NCI-H510A treated with DMSO at 0.1 percent for 48 hours (cell line): ENCODE data around the gene VPS16.
"Not testable (repeated sequence)": the region's sequence is repeated elsewhere in the genome, so short reads cannot be mapped to it uniquely, and the experiment has no call there.

ENCODE experiments used
- DNase-seq: peaks from one replicate; lab custom pipeline; 2025; lab: John Stamatoyannopoulos, UW

The VPS16 gene

GRCh38 chr20:2807019-2807418, 33.5 kb upstream of the VPS16 start:
- no peak for DNase-seq

GRCh38 chr20:2807929-2808328, 32.6 kb upstream of the VPS16 start:
- not testable (repeated sequence) for DNase-seq

- no peak for DNase-seq
These were observed 30.9 kb upstream of the VPS16 start for GRCh38 chr20:2809690-2810089.

GRCh38 chr20:2812189-2812588, 28.4 kb upstream of the VPS16 start:
- DNase-seq = no peak

- DNase-seq = no peak
These were observed 26.5 kb upstream of the VPS16 start for GRCh38 chr20:2814076-2814475.

- no peak for DNase-seq
These were observed 25.9 kb upstream of the VPS16 start, which contains the start of gene C20orf141 for GRCh38 chr20:2814587-2815051. C20orf141 (plus strand) TSS chr20:2814987; CDS start chr20:2815185, 198 bp downstream.

- DNase-seq = no peak
These were observed 25.2 kb upstream of the VPS16 start for GRCh38 chr20:2815242-2815900.

GRCh38 chr20:2816030-2816582, 24.4 kb upstream of the VPS16 start, which contains the start of gene TMEM239:
TMEM239 (plus strand) TSS chr20:2816364; CDS start chr20:2816555, 191 bp downstream.
- no peak for DNase-seq

GRCh38 chr20:2816583-2817340, 23.8 kb upstream of the VPS16 start:
- no peak for DNase-seq

GRCh38 chr20:2817341-2817726, 23.2 kb upstream of the VPS16 start:
- DNase-seq = no peak

- DNase-seq = no peak
These were observed 22.5 kb upstream of the VPS16 start for GRCh38 chr20:2817891-2818595.

GRCh38 chr20:2820084-2820895, 20.3 kb upstream of the VPS16 start:
- DNase-seq = no peak

- DNase-seq = no peak
These were observed 19.4 kb upstream of the VPS16 start for GRCh38 chr20:2820896-2821869.

GRCh38 chr20:2822073-2822472, 18.5 kb upstream of the VPS16 start:
- DNase-seq = no peak

GRCh38 chr20:2825761-2826160, 14.8 kb upstream of the VPS16 start:
- DNase-seq = no peak

- DNase-seq = no peak
These were observed 13.9 kb upstream of the VPS16 start for GRCh38 chr20:2826655-2827054.

GRCh38 chr20:2829376-2829775, 11.2 kb upstream of the VPS16 start:
- DNase-seq = no peak

GRCh38 chr20:2831206-2831605, 9.3 kb upstream of the VPS16 start:
- not testable (repeated sequence) for DNase-seq

GRCh38 chr20:2833761-2834160, 6.8 kb upstream of the VPS16 start:
- no peak for DNase-seq

GRCh38 chr20:2834401-2835110, 6.0 kb upstream of the VPS16 start:
- no peak for DNase-seq
